ENCODE results near the gene ALKBH1.

GRCh38 chr14:77638771-77639171 lies 69.1 kb downstream of the ALKBH1 start:
- no peak for TF ChIP-seq CTCF (IDR thresholded peaks at IDR 0.05)
- TF ChIP-seq POLR2A (IDR thresholded peaks at IDR 0.05): no peak
- TF ChIP-seq POLR2AphosphoS5 (IDR thresholded peaks at IDR 0.05): no peak

All from prostate gland (tissue), 2 donors.